NOMO-1 treated with DMSO at 0.1 percent for 48 hours (cell line): ENCODE data around the gene LATS2.
A peak's percentile ranks its signal among the peaks of the same experiment; 100 is the strongest.

Source experiments
- DNase-seq: peaks from one replicate; lab custom pipeline; 2025; ENCODE audit not compliant: unreplicated experiment; lab: John Stamatoyannopoulos, UW

LATS2 gene

DNA sequence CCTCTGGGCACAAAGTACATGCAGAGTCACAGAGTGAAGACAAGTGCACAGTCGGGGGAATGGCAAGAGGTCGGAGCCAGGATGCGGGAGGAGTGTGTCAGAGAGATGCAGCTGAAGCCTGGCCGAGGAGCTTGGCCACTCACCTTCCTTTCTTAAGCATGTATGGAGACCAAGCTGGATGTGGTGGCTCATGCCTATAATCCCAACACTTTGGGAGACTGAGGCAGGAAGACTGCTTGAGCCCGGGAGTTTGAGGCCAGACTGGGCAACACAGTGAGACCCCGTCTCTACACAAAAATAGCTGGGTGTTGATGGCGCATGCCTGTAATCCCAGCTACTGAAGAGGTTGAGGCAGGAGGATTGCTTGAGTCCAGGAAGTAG is 67.0 kb downstream of the LATS2 start:
- no peak for DNase-seq

DNA sequence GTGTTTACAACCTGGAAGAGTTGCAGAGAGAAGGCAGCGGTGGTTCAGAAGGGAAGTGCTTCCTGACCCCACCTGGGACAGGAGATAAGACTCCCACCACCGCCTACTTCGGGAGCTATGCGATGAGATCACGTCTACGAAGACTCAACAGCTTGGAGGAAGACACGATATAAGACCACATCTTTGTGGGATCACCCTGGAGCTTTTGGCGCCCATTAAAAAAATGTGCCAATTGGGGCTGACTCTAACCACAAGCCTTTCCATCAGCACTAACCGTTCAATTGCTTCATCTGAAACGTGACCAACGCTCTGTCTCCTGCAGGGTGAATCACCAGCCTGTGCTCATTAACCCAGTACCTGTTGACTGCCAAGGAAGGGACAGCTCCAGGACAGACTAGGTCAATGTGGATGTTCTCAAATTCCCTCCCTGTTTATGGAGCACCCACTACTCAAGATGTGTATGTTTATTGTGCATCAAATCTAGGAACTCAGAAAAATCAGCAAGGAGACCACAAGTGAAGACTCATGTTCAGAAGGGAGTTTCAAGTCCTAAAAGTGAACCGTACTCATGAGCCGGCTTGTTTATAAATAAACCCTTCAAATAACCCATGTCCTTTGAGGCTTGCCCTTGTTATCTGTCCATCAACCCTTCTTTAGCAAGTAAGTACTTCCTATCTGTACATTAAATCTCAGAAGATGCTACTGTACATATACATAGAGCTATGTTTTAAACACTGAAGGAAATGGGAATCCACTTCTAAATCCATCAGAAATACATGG is 67.5 kb downstream of the LATS2 start:
- peak; percentile 98 for DNase-seq

DNA sequence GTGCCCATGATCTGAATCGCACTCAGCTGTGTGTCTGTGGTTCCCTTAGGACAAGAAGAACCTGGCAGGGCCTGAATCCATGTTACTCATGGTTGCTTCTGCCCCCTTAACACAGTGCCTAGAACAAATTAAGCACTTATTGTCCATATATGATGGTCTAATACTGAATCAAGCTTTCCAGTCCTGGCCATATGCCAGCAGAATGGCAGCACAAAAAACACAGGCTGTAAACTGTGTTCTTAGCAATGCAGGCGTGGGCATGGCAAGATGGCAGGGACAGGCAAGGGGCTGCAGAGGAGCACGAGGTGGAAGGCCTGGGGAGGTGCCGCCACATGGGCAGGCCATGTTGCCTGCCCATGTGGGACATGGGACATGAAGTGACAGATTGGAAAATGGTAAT is 68.2 kb downstream of the LATS2 start:
- DNase-seq, result no peak

DNA sequence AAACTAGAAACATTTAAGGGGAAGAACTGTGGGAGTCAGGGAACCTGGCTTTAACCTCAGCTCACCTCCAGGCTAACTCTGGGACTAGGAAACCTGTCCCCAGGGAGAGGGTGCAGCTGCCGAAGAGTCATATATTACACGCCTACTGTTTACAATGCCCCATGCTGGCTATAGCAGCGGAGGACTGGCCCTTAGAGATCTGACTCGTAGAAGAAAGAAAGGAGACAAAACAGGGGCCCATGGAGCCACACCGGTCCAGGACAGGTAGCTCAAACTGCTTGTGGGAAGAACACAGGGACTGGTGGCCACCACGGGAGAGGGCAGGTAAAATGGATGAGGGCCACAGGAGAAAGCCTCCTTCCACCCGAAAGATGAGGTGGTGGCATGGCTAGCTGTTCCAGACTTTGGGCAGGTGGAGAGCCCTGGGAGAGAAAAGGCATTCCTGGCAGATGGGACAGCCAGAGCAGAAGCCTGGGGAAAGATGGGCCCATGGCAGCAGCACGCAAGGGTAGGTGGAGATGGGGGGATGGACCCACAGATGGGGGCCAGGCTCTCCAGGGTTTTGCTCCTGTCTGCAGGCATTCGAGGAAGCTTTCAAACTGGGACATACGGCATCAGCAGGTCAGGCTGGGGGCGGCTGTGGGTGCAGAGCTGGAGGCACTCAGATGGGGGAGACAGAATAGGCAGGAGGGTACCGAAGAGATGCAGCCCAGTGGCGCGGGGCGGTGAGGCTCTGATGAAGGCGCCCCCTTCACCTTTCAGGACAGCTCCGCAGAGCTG is 69.5 kb downstream of the LATS2 start:
- no peak for DNase-seq

DNA sequence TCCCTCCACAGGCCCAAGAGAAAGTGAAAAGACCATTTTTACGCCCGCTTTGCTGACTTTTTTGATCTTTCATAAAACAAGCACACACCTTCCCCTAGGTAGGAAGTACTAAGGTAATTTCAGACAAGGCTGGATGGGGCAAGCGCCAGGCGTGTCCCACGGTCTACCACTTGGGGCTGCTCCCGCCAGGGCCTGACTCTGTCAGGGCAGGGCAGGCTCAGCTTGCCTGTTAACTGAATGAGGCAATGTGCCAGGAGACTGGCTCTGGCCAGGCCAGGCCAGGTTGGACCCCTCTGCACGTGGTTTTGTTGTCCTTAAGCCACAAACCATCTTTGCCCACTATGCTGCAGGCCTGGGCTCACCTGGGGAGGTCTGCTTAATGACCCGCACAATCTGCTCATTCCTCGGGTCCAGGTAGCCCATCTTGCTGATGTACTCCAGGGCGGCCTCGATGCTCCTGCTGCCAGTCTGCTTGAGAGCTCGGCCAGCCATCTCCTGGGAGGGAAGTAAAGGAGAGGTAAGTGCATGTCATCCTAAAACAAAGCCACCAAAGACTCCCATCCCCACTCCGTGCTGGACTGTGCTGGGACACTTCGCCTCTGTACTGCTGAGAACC is 70.4 kb downstream of the LATS2 start:
- DNase-seq, result no peak

DNA sequence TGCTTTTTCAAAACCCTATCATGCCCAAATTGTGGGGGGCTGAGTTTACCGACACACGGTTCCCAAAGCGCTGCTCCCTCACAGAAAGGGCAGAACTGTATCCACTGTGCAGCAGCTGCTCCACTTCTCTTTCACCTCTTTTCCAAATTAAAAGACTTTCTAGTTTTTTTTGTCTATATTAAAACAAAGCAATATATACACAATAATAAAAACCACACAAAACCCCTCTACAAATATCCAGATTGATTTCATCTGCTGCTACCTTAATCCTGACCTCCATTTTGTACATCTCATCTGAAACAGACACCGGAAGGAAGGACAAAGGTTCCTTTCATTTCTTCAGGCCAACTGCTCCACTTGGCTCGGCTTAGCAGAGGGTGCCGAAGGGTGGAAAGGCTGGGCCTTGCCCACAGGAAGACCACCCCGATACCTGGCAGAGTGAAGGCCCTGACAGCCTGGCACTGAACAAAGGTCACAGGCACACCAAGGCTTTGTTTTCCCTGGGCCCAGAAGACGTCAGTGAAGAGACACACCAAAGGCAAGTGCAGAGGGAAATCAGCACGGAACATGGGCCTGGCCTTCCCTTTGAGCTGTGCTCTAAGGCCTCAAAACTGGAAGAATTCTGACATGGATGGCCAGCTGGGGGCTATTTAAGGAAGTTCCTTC is 71.6 kb downstream of the LATS2 start:
- no peak for DNase-seq

DNA sequence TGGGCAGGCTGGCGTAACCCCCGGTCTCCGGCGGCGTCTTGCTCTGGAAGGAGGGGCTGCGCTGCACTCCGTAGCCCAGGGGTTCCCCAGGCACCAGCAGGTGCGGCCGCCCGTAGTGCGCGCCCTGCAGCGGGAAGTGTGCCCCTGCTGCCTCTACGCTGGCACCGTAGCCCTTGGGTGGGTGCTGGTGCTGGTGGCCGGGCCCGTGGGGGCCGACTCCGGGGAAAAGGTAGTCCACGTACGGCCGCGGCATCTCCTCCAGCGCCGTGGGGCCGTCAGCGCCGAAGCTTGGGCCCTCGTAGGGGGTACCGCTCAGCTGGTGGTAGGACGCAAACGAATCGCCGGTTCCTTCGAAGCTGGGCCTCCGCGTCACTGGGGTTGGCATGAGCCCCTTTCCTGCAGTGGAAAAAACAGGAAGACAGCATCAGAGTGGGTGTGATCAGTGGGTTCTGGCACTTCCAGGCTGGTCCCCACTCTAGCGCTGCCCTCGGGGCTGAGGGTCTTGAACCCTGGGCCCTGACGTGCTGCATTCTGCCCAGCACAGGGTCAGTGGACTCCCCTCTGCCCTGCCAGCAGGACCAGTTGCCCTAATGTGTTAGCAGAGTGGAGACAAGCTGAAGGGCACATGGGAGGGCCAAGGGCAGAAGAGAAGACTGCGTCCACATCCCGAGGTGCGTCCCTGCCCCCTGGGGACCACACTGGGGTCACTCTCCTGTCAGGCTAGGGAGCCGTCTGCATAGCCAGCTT is 72.3 kb downstream of the LATS2 start:
- no peak for DNase-seq

DNA sequence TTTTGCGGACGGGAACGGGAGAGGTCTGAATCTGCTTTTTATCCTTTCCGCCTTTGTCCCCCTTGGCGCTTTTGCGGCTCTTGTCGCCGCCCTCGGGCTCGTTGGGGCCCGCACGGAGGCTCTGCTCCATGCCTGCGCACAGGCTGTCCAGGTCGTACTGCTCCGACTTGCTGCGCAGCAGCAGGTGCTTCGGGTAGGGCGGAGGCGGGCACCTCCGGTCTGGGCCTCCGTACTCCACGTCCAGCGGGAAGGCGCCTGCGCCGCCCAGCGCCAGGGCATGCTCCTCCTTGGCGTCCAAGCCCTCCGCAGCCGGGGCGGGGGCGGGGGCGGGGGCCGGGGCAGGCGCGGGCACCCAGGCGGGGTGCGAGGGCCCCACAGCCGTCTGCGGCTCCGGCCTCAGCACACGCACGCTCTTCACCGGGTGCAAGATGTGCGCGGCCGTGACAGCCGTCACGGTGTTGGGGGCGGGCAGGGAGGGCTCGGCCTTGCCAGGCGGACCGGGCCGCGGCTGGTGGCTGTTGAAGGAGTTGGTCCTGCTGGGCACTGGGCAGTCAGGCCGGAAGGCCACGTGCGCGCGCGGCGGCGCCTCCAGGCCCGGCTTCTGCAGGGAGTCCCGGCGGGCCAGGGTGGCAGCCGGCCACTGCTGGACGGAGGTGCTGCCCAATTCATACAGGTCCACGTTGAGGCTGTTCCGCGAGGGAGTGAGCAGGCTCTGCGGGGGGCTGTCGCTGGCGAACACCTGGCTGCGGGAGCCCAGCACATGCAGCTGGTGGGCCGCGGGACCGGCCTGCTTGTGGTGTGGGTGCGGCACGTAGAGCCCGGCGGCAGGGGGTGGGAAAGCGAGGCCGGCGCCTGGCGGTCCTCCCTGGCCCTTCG is 73.1 kb downstream of the LATS2 start:
- DNase-seq, result no peak

DNA sequence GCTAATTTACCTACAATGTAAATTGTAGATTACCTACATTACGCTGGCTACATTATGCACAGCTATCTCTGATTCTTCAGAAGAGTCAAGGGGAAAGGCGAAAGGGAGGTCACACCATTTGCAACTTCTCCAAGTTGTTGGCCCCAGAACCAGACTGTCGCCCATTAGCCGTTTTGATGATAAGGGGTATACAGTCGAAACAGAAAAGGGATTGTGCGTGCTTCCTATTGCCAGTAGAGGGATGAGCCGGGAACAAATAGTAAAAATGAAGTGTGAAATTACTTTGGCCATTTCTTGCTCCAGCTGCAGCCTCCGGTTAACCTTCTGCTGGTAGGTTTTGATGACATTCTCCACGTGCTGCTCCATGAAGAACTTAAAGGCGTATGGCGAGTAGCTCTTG is 73.8 kb downstream of the LATS2 start:
- no peak for DNase-seq

DNA sequence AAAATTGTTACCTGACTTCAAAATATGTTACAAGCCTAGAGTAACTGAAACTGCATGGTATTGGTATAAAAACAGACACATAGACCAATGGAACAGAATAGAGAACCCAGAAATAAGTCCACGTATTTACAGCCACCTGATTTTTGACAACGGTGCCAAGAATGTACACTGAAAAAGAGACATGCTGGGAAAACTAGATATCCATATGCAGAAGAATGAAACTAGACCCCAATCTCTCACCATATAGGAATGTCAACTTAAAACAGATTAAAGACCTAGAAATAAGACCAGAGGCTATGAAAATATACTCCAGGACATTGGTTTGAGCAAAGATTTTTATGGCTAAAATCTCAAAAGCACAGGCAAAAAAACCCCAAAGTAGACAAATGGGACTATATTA is 76.5 kb downstream of the LATS2 start:
- DNase-seq, result no peak

DNA sequence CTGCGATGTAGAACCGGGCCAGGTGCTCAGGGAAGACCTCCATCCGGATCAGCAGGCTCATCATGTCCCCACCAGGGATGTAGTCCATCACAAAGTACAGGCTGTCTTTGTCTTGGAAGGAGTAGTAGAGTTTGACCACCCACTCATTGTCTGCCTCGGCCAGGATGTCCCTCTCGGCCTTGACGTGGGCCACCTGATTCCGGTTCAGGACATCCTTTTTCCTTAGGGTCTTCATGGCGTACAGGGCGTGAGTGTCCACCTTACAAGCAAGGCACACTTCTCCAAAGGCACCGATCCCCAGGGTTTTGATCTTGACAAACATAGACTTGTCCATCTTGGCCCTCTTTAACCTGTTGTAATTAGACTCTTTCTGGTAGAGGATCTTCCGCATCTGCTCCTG is 78.0 kb downstream of the LATS2 start:
- DNase-seq, result no peak

DNA sequence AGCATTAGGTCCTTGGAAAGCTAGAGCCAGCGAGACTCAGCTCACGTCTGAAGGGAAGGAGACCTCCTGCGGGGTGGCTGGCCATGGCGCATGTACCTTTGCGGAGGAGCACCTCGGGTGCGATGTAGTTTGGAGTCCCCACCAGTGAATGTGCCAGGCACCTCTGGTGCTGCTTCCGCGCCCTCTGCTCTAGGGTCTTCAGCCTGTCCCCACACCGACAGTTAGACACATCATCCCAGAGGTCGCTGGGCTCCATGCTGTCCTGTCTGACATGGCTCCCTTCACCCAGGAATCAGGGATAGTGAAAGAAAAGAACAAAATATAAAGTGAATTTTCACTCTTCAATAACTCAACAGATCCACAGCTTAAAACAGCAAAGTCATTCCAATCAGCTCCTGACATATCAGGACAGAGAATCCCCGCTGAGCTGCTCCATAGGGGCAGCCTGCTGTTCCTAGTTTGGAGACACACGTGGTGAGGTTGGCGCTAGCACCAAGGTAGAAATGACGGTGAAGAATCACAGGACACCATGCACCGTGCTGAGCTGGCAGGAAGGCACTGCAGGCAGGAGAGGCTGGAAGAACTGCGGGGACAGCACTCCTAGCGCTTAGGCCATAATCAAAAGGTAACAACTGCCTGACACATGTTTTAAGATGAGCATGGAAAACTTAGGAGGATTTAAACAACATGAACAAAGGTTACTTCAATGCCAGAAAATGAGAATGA is 79.9 kb downstream of the LATS2 start:
- DNase-seq, result no peak

DNA sequence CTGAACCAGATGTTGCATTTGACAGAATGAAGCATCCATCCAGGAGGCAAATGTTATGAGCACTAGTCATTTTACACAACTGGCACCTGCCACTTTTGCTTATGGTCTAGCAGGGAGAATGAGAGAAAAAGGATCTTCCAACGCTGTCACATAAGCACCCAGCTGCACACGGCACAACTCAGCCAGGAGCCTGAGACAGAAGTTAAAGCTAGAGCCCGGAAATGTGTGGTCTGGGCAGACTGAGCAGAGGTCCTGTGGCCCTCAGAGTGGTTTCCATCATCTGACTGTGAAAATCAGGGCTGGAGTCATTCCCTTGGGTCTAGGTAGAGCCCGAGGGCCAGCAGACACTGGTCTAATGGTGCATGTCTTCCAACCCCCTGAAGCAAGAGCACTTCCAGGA is 80.5 kb downstream of the LATS2 start:
- DNase-seq, result no peak

DNA sequence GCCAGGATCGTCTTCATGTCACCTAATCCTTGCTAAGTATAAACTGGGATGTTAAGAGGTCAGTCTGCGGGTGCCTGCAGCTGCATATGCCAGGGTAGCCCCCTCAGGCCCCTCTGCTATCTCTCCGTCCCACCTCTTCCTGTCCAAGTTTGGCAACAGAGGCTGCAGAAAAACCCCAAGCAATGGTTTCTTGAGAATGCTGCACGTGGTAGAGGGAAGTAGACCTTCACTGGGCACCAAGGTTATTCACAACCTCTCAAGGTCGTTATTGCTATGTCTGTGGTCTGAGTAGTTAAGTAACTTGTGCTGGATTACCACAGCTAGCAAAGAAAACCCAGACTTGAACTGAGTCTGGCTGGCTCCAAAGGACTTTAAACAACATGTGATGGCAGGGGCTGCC is 81.0 kb downstream of the LATS2 start:
- peak; percentile 13 for DNase-seq

DNA sequence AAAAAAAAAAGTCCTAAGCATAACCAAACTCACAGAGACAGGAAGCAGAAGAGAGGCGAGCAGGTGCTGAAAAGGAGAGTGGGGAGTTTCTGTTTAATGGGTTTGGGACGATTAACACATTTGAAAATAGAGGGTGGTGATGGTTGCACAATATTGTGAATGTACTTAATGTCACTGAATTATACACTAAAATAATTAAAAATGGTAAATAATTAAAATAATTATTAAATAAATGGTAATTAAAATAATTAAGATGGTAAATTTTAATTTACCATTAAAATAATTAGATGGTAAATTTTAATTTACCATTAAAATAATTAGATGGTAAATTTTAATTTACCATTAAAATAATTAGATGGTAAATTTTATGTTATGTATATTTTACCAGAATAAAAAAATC is 84.0 kb downstream of the LATS2 start:
- DNase-seq, result no peak

DNA sequence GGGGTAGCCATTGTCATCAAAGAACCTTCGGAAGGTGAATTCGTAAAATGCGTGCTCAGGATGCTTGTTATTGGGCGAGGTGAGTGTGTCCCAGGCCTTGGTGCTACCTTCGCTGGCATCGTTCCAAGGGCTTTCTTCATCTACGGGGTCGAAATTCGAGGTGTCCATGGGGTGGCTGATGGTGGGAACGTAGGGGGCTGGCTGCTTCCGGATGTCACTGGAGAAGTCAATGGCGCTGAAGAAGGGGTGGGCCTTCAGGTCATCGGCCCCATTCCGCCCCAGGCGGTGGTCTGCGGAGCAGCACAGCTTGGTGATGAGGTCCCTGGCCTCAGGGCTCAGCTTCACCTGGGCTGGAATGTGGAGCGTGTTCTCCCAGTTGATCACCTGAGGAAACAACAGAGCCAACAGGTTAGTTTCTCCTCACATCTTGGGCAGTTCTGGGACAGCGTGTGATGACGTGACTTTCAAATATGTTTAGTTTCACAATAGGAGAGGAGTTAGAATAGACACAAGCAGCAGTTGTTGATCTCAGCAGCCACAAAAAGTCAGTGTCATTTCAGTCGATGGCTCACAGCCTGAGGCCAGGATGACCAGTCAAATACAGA is 86.3 kb downstream of the LATS2 start:
- DNase-seq, result no peak

DNA sequence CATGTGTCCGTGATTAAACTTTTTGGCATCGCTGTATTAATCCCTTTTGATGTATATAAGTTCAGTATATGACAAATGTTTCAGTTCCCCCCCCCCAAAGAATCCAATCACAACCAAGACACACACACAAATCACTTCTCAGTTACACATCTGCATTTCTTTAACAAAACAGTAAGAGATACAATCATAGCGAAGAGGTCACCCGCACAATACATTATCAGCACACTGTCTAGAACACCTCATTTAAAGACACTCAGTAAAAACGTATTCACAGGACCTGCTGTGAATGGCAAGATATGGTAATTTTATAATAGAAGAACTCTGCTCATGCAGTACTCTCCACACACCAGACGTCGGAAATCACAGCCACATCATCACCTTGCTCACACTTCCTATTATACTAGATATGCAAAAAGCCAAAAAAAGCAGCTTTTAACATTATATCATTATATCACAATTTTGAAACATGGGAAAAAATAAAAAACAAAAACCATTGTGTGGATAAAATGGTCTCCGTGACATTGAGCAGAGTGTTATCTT is 87.4 kb downstream of the LATS2 start:
- DNase-seq, result no peak

DNA sequence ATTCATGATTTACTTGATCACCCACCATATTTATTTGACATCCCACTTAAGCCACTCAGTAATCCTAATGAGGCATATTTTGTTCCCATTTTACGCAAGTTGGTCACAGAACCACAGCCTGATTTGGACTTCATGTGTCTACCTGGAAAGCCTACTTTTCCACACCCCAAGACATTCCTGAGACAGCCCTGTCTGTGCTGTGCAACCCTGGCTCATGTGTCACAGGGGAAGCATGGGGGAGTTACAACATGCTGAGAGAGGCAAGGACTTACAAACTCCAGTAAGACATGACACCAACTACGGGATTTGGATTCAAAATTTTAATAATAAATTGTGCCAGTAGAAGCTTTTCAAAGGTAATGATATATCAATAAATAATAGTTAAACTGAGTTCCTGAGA is 88.7 kb downstream of the LATS2 start:
- no peak for DNase-seq

DNA sequence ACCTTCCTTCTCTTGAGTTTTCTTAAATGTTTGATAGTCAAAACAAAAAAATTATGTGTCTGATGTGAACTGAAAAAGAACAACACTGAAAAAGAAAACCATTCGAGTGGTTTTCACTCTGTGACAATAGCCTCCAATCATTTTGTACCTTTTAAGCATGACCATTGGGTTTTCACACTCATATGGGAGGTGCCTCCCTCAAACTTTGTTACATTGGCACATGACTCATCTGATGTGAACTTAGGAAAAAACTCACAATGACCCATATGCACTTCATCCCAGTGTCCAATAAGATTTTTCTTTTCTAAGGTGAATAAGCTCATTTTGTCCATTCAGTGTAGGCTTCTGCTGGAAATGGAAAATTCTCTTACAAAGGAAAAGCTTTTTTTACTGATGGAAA is 92.2 kb downstream of the LATS2 start:
- DNase-seq, result no peak
